Activated T-cell treated with anti-CD3 and anti-CD28 coated beads for 48 hours (primary cell): ENCODE measurements around the gene ABCC4.

Experiments used
- DNase-seq: peaks from one replicate; pipeline ENCODE4 v3.0.0-alpha.2; 2020; ENCODE audit warnings: low read depth

The ABCC4 gene

DNA sequence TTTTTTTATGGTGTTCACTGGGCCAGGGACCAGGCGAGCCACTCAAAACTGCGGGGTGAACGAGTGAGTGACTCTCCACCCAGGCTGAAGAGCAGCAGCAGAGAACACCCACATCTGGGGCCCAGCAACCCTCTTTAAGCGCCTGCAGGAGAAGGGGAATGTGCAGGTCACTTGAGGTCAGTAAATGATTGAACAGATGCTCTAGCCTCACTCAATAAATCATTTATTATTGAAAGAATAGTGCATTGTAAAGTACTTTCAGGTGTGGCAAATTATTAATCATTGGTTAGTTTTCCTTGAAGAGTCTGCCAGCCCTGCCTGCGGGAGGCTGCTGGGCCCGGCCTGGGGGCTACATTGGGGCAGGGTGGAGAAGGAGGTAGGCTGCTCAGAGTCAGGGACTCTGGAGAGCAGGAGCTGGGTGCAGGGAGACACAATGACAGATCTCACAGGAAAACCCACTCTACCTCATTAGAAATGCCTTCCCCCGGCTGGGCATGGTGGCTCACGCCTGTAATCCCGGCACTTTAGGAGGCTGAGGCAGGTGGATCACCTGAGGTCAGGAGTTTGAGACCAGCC, 42.5 kb downstream of the ABCC4 start:
- no peak for DNase-seq

DNA sequence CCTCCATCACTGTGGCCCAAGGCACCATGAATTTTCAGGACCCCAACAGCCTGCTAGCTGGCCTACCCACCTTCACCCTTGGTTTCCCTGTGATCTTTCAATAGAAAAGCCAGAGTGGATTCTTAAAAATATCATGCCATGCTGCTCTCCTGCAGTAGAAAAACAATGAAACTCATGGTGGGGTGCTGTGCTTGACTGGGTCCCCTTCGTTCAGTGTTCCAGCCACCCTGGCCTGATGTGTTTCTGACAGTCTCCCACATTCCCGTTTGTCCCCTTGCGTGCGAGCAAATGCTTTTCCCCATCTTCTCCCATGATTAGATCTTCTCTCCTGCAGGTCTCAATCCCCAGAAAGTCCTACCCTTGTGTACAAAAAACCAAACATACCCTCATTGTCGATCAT, 43.2 kb downstream of the ABCC4 start:
- DNase-seq: no peak

DNA sequence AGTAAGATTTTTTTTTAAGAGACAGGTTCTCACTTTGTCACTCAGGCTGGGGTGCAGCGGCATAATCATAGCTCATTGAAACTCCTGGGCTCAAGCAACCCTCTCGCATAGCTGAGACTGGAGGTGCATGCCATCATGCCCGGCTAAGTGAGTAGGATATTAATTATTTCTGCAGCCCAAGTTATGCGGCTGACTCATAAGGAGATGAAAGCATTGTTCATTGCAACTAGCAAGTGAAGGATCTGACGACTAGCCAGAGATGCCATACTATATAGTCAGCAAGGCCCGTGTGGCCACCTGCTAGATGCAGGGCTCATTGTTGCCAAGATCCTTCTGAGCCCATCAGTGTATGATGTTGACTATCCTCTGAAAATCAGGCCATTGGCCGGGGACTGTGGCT, 45.2 kb downstream of the ABCC4 start:
- DNase-seq: no peak

DNA sequence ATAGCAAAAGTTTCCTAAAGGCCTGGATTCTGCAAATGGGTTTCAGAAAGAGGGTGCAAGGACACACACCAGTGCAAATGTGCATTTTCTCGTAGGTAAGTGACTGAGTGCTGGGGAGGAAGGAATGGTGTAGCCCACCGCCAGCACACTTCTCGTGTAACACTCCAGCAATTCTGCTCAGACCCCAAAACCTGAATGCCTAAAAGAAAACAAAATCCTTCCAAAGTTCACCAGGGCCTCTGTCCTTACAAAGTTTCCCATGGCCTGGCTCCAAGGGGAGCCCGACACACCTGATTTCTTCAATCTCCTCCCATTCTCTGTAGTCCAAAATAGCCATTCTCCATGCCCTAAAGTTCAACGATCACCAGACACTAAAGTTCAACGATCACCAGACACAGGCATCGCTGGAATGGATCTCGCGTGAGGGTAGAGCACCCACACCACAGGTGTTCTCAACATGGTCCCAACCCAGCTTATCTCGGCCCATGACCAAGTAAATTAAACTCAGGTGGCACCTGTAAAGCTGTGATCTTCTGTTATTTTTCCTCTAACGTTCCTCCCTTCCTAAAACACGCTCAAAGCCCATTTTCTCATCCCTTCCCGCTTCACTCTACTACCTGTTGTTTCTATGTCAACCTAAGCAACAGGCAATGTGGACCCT, 46.0 kb downstream of the ABCC4 start:
- DNase-seq: no peak

DNA sequence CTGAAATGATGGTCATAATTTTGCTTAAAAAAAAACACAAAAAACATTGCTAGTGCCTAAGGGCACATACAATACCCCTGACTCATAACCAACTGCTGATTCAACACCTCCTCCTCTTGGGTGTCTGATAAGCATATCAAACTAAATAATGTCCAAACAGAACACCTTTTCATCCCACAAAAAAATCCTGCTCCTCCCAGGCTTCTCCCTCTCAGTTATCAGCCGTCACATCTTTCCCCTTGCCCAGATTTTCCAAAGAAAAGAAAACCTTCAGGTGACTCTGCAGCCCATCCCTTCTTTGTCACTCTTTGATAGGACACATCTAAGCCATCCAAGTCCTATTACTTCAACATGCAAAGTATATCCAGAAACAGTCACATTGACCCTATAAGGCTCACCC, 46.9 kb downstream of the ABCC4 start:
- no peak for DNase-seq

DNA sequence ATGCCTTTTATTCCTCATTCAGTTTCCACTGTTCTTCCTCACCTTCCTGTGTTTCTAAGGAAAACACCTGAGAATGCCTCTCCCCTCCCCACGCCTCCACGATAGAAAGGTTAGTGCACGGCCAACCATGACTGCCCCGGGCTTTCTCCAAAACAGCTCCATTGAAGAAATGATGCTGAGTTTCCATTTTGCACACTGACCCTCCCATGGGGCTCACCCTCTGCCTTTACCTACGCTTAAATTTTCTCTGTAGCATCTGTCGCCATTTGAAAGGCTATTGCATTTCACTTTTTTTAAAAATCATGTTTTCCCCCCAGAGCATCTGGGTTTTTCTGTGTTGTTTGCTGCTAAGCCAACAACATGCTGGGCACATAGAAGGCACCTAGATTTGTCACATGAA, 48.2 kb downstream of the ABCC4 start:
- DNase-seq: no peak

DNA sequence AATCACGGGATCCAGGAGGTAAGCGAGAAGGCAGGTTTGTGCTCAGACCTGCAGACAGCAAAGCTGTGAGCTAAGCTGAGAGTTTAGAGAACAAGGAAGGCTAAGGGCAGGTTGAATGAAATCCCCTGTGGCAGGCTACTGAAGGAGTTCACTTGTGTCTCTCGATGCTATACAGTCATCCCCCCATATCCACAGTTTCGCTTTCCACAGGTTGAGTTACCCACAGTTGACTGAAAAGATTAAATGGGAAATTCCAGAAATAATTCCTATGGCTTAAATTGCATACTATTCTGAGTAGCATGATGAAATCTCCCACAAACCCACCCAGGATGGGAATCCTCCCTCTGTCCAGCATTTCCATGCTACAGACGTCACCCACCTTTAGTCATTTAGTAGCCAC, 49.6 kb downstream of the ABCC4 start:
- DNase-seq: no peak

DNA sequence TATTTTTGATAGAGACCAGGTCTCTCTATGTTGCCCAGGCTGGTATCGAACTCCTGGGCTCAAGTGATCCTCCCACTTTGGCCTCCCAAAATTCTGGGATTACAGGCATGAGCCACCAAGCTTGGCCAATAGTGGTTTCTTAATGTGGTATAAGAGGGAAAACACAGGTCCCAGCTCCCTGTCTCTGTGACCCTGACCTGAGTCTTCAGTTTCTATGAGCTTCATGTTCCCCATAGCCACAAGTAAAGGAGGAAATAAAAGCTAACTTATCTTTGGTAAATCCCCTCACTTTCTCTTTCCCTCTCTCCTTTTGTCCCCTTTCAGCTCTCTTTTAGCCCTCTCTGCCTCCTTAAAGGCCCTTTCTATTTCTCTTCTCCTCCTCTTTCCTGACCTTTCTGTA, 50.3 kb downstream of the ABCC4 start:
- no peak for DNase-seq

DNA sequence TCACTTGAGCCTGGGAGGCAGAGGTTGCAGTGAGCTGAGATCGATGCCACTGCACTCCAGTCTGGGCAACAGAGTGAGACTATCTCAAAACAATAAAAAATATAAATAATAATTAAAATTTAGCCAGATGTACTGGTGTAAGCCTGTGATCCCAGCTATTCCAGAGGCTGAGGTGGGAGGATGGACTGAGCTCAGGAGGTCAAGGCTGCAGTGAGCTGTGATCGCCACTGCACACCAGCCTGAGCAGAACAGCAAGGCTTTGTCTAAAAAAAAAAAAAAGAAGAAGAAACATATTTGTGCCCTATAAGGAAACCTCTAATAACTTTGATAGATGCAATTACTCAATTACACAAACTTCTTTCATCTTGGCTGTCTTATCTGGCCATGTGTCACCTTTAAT, 52.3 kb downstream of the ABCC4 start:
- DNase-seq: no peak

DNA sequence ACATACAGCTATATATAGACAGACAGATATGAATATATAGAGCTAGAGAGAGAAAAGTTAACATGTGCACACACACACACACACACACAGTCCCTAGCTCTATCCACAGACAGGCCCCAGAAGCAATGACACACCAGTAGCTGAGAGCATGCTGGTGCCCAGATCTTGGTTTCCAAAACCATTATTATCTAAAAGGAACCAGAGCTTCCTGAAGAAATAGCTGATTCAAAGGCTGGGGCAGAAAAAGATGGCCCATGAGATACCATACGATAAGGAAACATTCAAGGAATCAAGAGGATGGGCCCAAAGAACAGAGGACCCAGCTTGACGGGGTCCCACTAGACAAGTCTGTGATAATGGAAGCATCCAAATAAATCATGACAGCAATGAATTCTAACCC, 53.4 kb downstream of the ABCC4 start:
- DNase-seq: no peak

DNA sequence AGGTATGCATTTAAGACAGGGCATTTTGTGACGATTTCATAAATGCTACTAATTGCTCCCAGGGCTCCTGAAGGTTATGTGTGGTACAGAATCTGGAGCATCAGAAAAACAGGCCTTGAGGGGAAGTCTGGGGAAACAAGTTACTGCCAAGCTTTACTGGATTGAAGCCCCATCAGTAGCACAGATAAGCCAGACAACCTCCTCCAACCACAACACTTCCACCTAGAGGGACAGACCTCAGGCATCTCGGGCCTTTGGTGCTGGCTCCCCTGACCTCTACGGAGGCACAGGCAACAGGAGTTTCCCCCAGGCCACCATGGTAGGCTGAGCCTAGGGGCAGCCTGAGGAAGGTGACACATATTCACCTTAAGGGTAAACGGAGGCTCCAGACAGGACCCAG, 54.1 kb downstream of the ABCC4 start:
- DNase-seq: no peak

DNA sequence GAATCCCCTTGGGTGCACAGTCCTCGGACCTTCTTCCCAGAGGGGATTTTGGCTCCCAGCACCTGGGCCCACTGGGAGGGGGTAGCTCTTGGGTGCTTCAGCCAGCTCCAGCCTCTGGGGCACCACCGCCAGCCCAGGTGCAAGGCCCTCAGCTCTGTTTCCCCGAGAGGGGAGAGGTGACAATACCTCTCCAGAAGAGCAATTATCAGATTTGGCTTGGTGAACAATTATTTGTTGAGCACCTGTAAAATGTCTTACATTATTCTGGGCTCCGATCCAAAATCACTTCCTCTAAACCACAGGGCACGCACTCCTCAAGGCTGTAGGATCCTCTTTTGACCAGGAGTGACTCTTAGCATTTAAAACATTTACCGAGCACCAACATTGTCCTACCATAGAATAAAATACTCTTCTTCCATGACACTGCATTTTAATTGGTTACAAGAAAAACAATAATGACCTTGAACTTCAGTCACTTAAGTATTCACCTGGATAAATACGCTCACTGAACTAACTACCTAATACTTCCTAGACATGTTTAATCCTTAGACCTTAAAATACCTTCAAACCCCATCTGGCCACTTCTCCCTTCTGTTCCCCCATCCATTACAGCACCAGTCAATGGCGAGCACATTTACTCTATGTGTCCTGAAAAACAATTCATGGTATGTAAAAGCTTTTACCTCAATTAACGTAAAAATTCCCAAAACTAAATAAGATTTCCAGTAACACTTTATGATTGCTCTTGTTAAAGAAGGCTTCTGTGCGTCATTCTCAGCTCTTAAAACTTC, 54.8 kb downstream of the ABCC4 start:
- DNase-seq: no peak

DNA sequence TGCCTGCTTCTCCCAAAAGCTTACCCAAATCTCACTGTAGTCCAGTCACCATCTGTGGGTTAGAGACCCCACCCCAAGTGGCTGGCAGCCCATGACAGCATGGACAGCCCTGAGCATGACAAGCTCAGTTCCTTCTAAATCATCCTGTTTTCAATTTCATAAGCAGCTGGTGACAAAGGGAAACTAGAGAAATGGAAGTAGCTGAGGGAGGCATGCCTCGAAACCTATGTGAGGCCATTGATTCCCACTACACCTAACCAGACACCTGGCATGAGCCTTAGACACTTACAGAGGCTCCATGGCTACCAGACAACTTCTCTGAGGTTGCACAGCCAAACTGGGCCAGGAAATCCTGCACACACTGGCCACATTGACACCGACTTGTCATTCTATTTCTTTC, 56.2 kb downstream of the ABCC4 start:
- no peak for DNase-seq

DNA sequence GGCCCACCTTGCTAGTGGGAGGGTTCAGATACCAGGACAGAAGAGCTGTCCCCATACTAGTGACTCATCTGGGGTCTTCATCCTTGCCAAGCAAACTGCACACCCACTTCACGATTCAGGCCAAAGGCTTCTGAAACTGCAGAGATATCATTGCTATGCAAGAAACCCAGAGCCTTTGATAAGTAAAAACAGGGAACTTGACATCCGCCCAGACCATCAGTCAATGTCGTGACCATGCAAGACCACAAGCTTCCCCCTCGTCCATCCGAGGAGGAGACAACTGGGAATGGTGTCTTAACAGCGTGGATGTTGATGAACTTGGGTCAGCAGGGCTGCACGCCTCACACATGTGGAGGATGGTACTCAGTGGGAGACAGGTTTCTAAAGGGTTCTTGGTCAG, 58.0 kb downstream of the ABCC4 start:
- no peak for DNase-seq

DNA sequence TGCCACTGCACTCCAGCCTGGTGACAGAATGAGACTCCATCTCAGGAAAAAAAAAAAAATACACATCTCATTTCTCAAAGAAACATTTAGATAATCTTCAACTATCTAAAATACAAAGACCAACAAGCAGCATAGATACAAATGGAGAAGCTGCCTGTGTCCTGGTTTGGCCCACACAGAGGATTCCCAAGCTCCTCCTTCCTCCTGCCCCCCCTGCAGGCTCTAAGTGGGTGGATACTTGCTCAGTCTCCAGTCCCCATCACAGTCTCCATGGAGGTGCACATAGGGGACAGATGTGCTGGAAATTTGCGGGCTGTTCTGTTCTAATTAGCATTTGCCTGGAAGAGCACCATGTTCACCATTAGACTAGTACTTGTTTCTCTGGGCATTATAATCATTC, 59.9 kb downstream of the ABCC4 start:
- DNase-seq: no peak

DNA sequence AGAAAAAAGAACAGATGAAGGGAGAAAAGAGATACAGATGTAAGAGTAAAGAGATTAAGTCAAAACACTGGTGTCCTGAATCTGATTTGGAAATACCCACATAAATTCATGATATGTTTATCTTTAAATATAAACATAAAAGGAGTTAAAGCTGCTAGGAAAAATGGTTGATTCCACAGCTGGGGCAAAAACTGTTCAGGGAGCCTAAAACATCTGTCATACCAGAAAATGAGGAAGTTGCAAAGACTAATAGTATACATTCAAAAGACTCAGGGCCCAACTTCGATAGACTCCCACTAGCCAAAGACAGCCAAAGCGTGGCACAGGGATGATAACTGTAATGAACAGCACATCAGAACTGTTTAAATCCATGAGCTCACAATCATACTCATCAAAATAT, 62.0 kb downstream of the ABCC4 start:
- DNase-seq: no peak

DNA sequence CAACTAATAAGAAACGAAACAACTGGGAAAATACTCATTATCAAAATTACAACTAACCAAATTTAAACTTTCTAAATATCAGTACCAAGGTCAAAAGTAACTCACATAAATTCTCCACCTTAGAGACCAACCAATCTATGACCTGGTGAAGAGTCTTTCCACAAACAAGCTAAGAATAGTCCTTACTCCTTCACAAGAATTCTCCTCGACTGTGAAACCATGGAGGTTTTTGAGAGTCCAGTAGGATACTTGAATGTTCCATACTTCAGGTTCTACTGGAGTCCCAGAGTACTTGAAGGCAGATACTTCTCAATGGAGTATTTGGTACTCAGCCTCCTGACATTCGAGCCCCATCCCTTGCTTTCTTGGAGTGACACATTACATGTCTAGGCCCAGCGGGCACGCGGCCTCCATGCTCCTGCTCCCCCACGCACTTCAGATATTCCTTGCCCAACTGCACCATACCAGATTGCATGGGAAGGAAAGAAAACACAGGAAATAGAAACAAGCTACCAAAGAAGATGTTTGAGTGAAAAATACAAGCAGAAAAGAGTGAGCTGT, 63.9 kb downstream of the ABCC4 start:
- DNase-seq: no peak

DNA sequence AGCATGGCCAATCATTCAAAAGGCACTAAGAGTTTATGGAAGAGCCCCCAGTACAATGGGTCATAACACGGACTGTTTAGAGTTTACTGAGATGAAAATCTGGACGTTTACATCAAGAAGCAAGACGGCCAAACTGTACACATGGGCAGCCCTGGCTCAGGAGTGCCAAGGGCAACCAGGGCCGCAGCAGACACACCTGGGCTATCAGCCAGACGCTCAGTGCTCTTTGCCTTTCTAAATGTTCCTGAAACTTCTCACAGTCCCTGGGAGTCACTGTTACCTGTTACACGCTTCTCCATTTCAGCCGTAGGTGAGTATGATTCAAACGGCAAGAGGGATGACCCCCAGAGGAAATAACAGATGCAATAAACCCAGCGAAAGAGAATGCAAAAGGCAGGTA, 64.5 kb downstream of the ABCC4 start:
- DNase-seq: no peak

DNA sequence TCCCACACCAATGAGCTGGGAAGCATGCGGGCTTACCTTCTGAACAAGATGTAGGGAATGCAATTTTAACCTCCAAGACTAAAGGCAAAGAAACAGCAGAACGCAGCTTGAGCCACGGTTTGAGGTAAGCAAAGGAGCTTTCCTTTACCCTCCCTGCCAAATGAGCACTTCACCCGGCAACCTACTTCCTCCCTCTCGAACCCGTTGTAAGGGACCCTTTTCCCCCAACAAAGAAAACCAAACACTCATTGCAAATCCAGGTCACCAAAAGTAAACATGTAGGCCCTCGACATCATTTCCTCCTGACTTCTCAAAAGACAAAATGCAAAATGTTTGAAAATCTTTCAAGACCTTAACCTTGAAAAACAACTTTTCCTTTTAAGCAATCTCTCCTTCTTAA, 65.3 kb downstream of the ABCC4 start:
- no peak for DNase-seq

DNA sequence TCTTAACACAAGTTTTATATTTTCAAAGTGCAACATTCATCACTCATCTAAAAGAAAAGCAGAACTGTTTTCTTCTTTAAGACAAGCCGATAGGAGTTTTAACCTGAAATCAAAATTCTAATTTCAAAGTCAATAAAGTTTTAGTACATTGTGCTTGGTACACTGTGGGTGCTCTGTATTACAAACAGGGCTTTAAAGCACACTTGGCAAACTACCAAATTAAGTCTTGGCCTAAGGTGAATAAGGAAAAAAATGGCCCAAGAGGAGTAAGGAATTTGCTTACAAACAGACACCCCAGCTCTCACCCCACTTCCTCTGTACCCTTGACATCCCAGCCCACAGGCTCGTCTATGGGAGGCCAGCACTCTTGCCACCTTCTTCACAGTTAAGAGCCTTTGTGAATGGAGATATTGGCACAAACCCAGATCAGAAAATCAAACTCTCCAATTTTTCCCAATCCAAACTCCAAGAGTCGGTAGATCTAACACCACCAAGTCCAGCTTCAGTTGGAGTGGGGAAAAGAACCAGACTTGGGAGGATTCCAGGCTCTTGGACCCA, 66.0 kb downstream of the ABCC4 start:
- DNase-seq: no peak

DNA sequence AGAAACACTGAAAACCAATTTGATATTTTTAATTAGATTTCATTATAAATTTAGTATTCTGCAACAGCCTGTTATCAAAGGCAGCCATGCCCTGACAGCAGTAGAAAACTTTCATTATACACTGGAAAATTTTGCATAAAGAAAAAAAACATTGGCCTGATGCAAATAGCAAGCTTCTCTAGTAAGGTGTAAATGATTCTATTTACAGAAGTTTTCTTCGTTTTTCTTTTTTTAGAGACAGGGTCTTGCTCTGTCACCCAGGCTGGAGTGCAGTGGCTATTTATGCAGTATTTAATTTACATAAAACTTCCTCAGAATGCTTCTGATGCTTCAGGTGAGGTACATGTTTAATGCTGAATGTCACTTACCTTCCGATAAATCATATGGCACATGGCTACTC, 67.0 kb downstream of the ABCC4 start:
- DNase-seq: no peak

DNA sequence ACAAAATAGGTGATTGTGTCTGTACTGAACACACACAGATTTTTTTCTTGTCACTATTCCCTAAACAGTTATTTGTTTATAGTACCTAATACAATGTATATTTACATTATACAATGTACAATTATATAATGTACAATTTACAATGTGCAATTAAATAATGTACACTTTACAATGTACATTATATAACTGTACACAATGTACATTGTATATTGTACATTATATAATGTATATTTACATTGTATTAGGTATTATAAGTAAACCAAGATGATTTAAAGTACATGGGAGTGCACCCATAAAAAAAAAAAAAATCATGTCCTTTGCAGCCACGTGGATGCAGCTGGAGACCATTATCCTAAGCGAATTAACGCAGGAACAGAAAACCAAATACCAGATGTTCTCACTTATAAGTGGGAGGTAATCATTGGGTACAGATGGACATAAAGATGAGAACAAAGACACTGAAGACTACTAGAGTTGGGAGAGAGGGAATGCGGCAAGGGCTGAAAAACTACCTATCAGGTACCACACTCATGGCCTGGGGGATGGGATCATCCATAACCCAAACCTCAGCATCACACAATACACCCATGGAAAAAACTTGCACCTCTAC, 68.1 kb downstream of the ABCC4 start:
- no peak for DNase-seq

DNA sequence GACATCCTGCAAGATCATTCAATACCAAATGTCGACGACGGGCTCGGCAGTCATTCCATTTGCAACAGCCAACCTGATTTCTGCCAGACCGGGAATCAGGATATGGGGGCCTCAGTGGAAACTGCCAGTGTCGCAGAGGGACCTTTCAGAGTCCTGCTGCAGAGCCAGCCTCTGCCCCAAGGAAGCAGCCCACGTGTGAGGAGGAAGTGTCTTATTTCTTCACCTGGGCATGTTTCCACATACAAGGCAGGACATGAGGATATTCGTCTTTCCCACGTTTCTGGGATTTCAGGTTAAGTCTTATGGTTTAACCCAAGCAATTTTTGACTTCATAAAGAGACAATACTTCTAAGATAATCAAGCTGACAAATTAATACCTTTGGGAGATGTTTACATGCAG, 69.9 kb downstream of the ABCC4 start:
- no peak for DNase-seq
